Measurements from ENCODE around the gene AGA.

DNA sequence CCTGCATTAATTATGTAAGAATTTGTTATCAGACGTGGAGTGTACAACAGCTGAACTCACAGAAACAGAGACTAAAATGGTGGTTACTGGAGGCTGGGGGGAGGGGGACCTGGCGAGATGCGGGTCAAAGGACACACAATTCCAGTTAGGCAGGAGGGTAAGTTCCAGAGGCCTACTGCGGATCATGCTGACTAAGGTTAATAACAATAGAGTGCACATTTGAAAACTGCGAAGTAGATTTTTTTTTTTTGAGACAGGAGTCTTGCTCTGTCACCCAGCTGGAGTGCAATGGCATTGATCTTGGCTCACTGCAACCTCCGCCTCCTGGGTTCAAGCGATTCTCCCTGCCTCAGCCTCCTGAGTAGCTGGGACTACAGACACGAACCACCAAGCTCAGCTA, 7.6 kb downstream of the AGA start:
- TF ChIP-seq POLR2AphosphoS5 (IDR thresholded peaks at IDR 0.05; ENCODE audit: low read depth, low read length) (no peak), TAF1 (IDR thresholded peaks at IDR 0.05; ENCODE audit: borderline replicate concordance, insufficient read depth, low read length) (no peak), SIN3A (IDR thresholded peaks at IDR 0.05; ENCODE audit: borderline replicate concordance, insufficient read depth, low read length) (no peak), FOXP2 (optimal IDR thresholded peaks at IDR 0.05; ENCODE audit: borderline replicate concordance, extremely low read depth, extremely low read length, insufficient read depth) (no peak)
- TF ChIP-seq, protein P1, sequence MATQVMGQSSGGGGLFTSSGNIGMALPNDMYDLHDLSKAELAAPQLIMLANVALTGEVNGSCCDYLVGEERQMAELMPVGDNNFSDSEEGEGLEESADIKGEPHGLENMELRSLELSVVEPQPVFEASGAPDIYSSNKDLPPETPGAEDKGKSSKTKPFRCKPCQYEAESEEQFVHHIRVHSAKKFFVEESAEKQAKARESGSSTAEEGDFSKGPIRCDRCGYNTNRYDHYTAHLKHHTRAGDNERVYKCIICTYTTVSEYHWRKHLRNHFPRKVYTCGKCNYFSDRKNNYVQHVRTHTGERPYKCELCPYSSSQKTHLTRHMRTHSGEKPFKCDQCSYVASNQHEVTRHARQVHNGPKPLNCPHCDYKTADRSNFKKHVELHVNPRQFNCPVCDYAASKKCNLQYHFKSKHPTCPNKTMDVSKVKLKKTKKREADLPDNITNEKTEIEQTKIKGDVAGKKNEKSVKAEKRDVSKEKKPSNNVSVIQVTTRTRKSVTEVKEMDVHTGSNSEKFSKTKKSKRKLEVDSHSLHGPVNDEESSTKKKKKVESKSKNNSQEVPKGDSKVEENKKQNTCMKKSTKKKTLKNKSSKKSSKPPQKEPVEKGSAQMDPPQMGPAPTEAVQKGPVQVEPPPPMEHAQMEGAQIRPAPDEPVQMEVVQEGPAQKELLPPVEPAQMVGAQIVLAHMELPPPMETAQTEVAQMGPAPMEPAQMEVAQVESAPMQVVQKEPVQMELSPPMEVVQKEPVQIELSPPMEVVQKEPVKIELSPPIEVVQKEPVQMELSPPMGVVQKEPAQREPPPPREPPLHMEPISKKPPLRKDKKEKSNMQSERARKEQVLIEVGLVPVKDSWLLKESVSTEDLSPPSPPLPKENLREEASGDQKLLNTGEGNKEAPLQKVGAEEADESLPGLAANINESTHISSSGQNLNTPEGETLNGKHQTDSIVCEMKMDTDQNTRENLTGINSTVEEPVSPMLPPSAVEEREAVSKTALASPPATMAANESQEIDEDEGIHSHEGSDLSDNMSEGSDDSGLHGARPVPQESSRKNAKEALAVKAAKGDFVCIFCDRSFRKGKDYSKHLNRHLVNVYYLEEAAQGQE (IDR thresholded peaks at IDR 0.05; ENCODE audit: insufficient read depth in 1 of 2, low read depth in 2 of 2, low read length in 2 of 2), result no peak

Measured in PFSK-1 (cell line).